ENCODE measurements around the gene RPH3AL.
"Not testable (repeated sequence)": the region's sequence is repeated elsewhere in the genome, so short reads cannot be mapped to it uniquely, and the experiment has no call there.

RPH3AL gene

GRCh38 chr17:172401-172800 is 180.2 kb downstream of the RPH3AL start:
- DNase-seq (ENCODE audit: low read depth) = no peak
- TF ChIP-seq, protein P1, sequence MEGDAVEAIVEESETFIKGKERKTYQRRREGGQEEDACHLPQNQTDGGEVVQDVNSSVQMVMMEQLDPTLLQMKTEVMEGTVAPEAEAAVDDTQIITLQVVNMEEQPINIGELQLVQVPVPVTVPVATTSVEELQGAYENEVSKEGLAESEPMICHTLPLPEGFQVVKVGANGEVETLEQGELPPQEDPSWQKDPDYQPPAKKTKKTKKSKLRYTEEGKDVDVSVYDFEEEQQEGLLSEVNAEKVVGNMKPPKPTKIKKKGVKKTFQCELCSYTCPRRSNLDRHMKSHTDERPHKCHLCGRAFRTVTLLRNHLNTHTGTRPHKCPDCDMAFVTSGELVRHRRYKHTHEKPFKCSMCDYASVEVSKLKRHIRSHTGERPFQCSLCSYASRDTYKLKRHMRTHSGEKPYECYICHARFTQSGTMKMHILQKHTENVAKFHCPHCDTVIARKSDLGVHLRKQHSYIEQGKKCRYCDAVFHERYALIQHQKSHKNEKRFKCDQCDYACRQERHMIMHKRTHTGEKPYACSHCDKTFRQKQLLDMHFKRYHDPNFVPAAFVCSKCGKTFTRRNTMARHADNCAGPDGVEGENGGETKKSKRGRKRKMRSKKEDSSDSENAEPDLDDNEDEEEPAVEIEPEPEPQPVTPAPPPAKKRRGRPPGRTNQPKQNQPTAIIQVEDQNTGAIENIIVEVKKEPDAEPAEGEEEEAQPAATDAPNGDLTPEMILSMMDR (IDR thresholded peaks at IDR 0.05; ENCODE audit: control insufficient read depth, extremely low read depth, insufficient read depth) = no peak
- no peak overlapping the region for H3K4me3 ChIP-seq (ENCODE audit: low read depth, low read length)

- H3K4me3 ChIP-seq (ENCODE audit: low read depth, low read length) = no peak overlapping the region
- DNase-seq (ENCODE audit: low read depth) = no peak
- TF ChIP-seq, protein P1 (IDR thresholded peaks at IDR 0.05; ENCODE audit: control insufficient read depth, extremely low read depth, insufficient read depth) = no peak
These were observed 180.7 kb downstream of the RPH3AL start for GRCh38 chr17:171871-172270.

DNA sequence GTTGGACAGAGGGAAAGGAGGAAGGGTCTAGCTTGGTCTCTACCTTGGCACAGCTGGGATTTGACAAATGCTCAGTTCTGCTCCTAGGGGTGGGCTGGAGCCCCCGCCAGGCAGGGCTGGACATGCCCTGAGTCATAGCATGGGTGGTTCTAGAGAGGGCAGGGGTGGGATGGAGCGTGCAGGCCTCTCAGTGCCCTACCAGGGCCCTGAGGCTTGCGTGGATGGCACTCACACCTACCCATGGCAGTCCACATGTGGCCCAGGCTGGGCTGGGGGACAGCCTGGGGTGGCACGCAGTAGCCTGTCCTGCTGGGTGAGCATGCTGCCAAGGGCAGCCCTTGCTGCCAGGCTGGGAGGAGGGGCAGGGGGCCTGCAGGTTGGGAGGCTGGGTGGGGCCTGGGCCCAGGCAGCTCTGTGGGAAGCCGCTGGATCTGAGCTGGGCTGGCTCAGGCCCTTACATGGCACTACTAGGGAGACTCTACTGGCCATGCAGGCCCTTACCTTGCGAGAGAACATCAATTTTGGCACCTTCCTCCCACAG is 182.4 kb downstream of the RPH3AL start:
- DNase-seq (ENCODE audit: low read depth) = no peak
- TF ChIP-seq, protein P1 (IDR thresholded peaks at IDR 0.05; ENCODE audit: control insufficient read depth, extremely low read depth, insufficient read depth) = no peak
- no peak overlapping the region for H3K4me3 ChIP-seq (ENCODE audit: low read depth, low read length)

DNA sequence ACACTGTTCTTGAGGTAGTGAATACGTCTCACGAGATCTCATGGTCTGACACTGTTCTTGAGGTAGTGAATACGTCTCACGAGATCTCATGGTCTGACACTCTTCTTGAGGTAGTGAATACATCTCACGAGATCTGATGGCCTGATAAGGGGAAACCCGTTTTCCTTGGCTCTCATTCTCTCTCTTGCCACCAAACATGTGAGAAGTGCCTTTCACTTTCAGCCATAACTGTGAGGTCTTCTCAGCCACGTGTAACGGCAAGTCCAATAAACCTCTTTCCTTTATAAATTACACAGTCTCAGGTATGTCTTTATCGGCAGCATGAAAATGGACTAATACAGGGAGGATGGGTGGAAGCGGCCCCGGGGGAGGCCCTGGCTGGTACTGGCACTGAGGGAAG is 184.0 kb downstream of the RPH3AL start:
- not testable (repeated sequence) for H3K4me3 ChIP-seq (ENCODE audit: low read depth, low read length); DNase-seq (ENCODE audit: low read depth)

DNA sequence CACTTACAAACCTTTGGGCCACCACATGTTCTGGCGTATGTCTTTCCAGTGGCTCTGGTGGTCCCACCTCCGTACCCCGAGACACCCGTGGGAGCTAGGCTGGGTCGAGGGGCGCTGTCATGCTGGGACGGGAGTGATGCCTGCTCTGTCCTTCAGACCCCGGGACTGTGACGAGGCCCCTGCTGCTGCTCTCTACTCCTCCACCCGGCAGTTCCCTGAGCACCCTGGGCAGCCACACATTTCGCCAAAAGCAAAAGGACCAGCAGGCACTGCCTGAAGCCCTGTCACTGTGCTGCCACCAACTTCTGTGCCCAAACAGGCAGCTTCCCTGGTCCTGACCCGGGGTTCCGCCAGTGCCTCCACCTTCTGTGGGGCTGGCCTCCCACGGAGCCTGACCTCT is 186.7 kb downstream of the RPH3AL start:
- no peak for DNase-seq (ENCODE audit: low read depth)
- TF ChIP-seq, protein P1 (IDR thresholded peaks at IDR 0.05; ENCODE audit: control insufficient read depth, extremely low read depth, insufficient read depth) = no peak
- no peak overlapping the region for H3K4me3 ChIP-seq (ENCODE audit: low read depth, low read length)

DNA sequence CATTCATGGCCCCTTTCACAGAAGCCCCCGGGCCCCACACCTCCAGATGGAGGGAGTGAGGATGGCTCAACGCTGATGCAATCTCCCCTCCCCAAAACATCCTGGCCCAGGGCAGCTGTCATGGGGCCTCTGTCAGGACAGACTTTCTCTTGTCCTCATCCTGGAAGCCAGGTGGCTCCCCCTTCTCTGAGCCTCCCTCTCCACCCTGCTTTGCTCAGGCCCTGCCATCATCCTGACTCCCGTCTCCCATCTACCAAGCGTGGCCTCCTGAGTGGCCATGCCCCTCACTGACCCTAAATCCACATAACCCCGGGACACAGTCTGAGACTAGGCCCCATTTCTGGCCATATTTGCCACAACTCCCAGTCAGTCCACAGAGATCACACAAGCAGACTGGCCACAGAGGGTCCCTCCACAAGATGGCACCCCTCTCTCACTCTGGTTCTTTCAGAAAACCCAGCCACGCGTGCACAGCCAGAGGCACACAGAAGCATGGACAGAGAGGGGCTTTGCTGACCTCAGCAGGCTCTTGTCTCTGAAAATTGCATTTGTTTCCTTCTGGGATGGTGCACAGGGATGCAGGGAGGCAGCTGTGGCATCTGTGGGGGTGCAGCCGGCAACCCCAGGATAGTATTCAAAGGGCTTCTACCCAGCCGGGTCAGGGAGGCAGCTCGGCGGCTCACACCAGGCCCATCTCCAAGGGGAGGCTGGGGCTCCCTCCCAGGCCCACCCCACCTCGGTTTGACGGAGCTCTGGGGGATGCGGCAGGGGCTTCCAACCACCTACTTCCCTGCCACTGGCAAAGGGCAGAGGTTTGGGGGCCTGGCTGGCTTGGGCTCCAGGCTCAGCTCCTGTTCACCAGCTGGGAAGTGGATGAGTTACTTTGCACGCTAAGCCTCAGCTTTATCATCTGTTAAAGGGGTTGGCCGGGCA is 188.0 kb downstream of the RPH3AL start:
- TF ChIP-seq, protein P1 (IDR thresholded peaks at IDR 0.05; ENCODE audit: control insufficient read depth, extremely low read depth, insufficient read depth) = peak; percentile 71
- DNase-seq (ENCODE audit: low read depth) = no peak

GRCh38 chr17:163514-164098 is 189.0 kb downstream of the RPH3AL start:
- TF ChIP-seq, protein P1 (IDR thresholded peaks at IDR 0.05; ENCODE audit: control insufficient read depth, extremely low read depth, insufficient read depth) = no peak
- H3K4me3 ChIP-seq (ENCODE audit: low read depth, low read length) = no peak overlapping the region
- no peak for DNase-seq (ENCODE audit: low read depth)

More for the DNA sequence above, 188.0 kb downstream of the RPH3AL start:
- H3K4me3 ChIP-seq (ENCODE audit: low read depth, low read length) = no peak overlapping the region
